Stimulated activated CD8-positive, alpha-beta memory T cell treated with anti-CD3 and anti-CD28 coated beads, Interleukin-15, amount 100 ng/mL, for 1 hour (primary cell): ENCODE measurements around the gene SESN1.
A peak's percentile ranks its signal among the peaks of the same experiment; 100 is the strongest.

Experiments
- DNase-seq: peaks from one replicate; pipeline ENCODE4 v3.0.0-alpha.2; 2020; ENCODE audit warnings: low read depth

The SESN1 gene

GRCh38 chr6:108959972-108960582, 134.6 kb downstream of the SESN1 start:
- no peak for DNase-seq

GRCh38 chr6:108958900-108959770, 135.5 kb downstream of the SESN1 start:
- no peak for DNase-seq

- DNase-seq, result no peak
These were observed 137.4 kb downstream of the SESN1 start for GRCh38 chr6:108957221-108957620.

GRCh38 chr6:108955329-108955949, 139.2 kb downstream of the SESN1 start:
- no peak for DNase-seq

GRCh38 chr6:108953681-108954080, 141.0 kb downstream of the SESN1 start:
- DNase-seq, result no peak

GRCh38 chr6:108952776-108953486, 141.7 kb downstream of the SESN1 start:
- no peak for DNase-seq

GRCh38 chr6:108951351-108951953, 143.2 kb downstream of the SESN1 start:
- no peak for DNase-seq

- DNase-seq, result no peak
These were observed 146.4 kb downstream of the SESN1 start for GRCh38 chr6:108948181-108948661.

GRCh38 chr6:108947114-108947854, 147.4 kb downstream of the SESN1 start:
- DNase-seq, result no peak

GRCh38 chr6:108946695-108947094, 148.0 kb downstream of the SESN1 start:
- no peak for DNase-seq

- no peak for DNase-seq
These were observed 148.9 kb downstream of the SESN1 start for GRCh38 chr6:108945681-108946159.

- DNase-seq, result no peak
These were observed 149.7 kb downstream of the SESN1 start for GRCh38 chr6:108944707-108945680.

- DNase-seq, result no peak
These were observed 150.6 kb downstream of the SESN1 start for GRCh38 chr6:108944071-108944470.

GRCh38 chr6:108942556-108943492, 151.8 kb downstream of the SESN1 start:
- DNase-seq, result peak; percentile 37

- DNase-seq, result no peak
These were observed 152.8 kb downstream of the SESN1 start for GRCh38 chr6:108941859-108942258.

- DNase-seq, result no peak
These were observed 153.4 kb downstream of the SESN1 start for GRCh38 chr6:108941281-108941680.

- DNase-seq, result no peak
These were observed 153.9 kb downstream of the SESN1 start for GRCh38 chr6:108940741-108941140.

- DNase-seq, result no peak
These were observed 157.5 kb downstream of the SESN1 start for GRCh38 chr6:108937170-108937569.
